NCI-H1048 (cell line): ENCODE data around the gene NDUFS2.
"Not testable (repeated sequence)": the region's sequence is repeated elsewhere in the genome, so short reads cannot be mapped to it uniquely, and the experiment has no call there.

Experiments used
- DNase-seq: peaks from one replicate; lab custom pipeline; 2025; lab: John Stamatoyannopoulos, UW

Gene NDUFS2

GRCh38 chr1:161220002-161220401 is 17.8 kb downstream of the NDUFS2 start:
- DNase-seq, result no peak

- DNase-seq, result no peak
These were observed 20.2 kb downstream of the NDUFS2 start for GRCh38 chr1:161222175-161223019.

GRCh38 chr1:161223805-161224694 is 21.9 kb downstream of the NDUFS2 start:
- DNase-seq, result no peak

GRCh38 chr1:161224695-161225087 is 22.5 kb downstream of the NDUFS2 start:
- DNase-seq, result not testable (repeated sequence)

GRCh38 chr1:161225178-161225533 is 23.0 kb downstream of the NDUFS2 start:
- no peak for DNase-seq

GRCh38 chr1:161225534-161226319 is 23.6 kb downstream of the NDUFS2 start, which contains the start of gene TOMM40L:
TOMM40L (plus strand) TSS chr1:161226060; CDS start chr1:161226490, 430 bp downstream.
- DNase-seq, result peak; percentile 98

GRCh38 chr1:161226320-161226711 is 24.1 kb downstream of the NDUFS2 start:
- no peak for DNase-seq

- DNase-seq, result no peak
These were observed 24.6 kb downstream of the NDUFS2 start for GRCh38 chr1:161226759-161227158.

GRCh38 chr1:161227196-161227871 is 25.2 kb downstream of the NDUFS2 start:
- peak; percentile 69 for DNase-seq

GRCh38 chr1:161228032-161228431 is 25.9 kb downstream of the NDUFS2 start:
- no peak for DNase-seq

GRCh38 chr1:161229896-161230295 is 27.7 kb downstream of the NDUFS2 start:
- DNase-seq, result no peak

GRCh38 chr1:161230762-161231161 is 28.6 kb downstream of the NDUFS2 start:
- DNase-seq, result no peak

- DNase-seq, result no peak
These were observed 30.9 kb downstream of the NDUFS2 start for GRCh38 chr1:161233102-161233501.

GRCh38 chr1:161235957-161236775 is 34.0 kb downstream of the NDUFS2 start:
- no peak for DNase-seq

- no peak for DNase-seq
These were observed 35.9 kb downstream of the NDUFS2 start, which contains the start of gene NR1I3 for GRCh38 chr1:161238039-161238473. NR1I3 (minus strand) TSS chr1:161238203; CDS start chr1:161236565, 1,638 bp downstream.

GRCh38 chr1:161241682-161242081 is 39.5 kb downstream of the NDUFS2 start:
- no peak for DNase-seq

- DNase-seq, result no peak
These were observed 40.1 kb downstream of the NDUFS2 start for GRCh38 chr1:161242313-161242712.

- DNase-seq, result no peak
These were observed 42.7 kb downstream of the NDUFS2 start for GRCh38 chr1:161244888-161245287.

- not testable (repeated sequence) for DNase-seq
These were observed 47.9 kb downstream of the NDUFS2 start for GRCh38 chr1:161250100-161250499.

GRCh38 chr1:161250829-161251228 is 48.7 kb downstream of the NDUFS2 start:
- no peak for DNase-seq
